ENCODE measurements around the gene ENPP5. TPM values are rescaled to one million over a fixed set of nuclear protein-coding genes. Genes with fewer than 3 reads are reported as not detected.

ENPP5 gene
- total and polyA plus RNA-seq, 2 donors (not counting 1 experiment from before 2014, with no cell fraction given) = 1.4 to 2.5 TPM

DNA sequence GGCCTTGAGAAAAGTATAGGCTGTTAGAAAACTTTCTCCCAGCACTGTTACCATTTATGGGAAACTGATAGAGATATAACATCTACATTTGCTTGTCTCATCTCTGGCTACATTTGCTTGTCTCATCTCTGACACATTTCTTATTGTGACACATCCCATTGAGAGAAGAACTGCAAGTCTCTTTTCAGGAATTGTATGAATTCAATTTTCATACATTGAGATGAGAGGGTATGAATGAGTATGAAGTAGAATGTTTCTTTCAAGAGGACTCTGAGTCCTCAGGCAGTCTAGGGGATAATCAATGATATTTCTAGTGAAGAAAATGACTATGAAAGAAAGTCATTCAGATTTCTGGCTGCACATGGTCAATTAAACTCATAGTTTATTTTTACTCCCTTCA, 37.5 kb upstream of the ENPP5 start:
- no peak overlapping the region for H3K4me3 ChIP-seq (replicated peaks in 1 of 4; ENCODE audit: control extremely low read depth in 1 of 4, insufficient read depth in 1 of 4, low read depth in 3 of 4, low read length in 4 of 4)
- no peaks in the 10 kb centered on the region for H3K36me3 ChIP-seq (ENCODE audit: control insufficient read depth, insufficient read depth, low read length)
- H2AFZ ChIP-seq (ENCODE audit: low read length) = no peak overlapping the region
- no peak overlapping the region for H3K4me2 ChIP-seq (ENCODE audit: extremely low read depth, insufficient read depth, low read length)
- TF ChIP-seq, protein P1, sequence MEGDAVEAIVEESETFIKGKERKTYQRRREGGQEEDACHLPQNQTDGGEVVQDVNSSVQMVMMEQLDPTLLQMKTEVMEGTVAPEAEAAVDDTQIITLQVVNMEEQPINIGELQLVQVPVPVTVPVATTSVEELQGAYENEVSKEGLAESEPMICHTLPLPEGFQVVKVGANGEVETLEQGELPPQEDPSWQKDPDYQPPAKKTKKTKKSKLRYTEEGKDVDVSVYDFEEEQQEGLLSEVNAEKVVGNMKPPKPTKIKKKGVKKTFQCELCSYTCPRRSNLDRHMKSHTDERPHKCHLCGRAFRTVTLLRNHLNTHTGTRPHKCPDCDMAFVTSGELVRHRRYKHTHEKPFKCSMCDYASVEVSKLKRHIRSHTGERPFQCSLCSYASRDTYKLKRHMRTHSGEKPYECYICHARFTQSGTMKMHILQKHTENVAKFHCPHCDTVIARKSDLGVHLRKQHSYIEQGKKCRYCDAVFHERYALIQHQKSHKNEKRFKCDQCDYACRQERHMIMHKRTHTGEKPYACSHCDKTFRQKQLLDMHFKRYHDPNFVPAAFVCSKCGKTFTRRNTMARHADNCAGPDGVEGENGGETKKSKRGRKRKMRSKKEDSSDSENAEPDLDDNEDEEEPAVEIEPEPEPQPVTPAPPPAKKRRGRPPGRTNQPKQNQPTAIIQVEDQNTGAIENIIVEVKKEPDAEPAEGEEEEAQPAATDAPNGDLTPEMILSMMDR (conservative IDR thresholded peaks at IDR 0.05 in 1 of 2, IDR thresholded peaks at IDR 0.05 in 1 of 2; ENCODE audit: low read depth in 1 of 2, low read length in 2 of 2) = no peak
- no peak for TF ChIP-seq EZH2 (IDR thresholded peaks at IDR 0.05; ENCODE audit: low read length, missing control alignments)
- no peaks in the 10 kb centered on the region for H3K79me2 ChIP-seq (ENCODE audit: control insufficient read depth, insufficient read depth, low read length)
- no peaks in the 10 kb centered on the region for H3K4me1 ChIP-seq (ENCODE audit: control insufficient read depth, extremely low read depth, insufficient read depth, low read length)
- DNase-seq (ENCODE audit: low read depth in 2 of 2) = no peak
- no peaks in the 10 kb centered on the region for H3K9me3 ChIP-seq (ENCODE audit: control insufficient read depth, insufficient read depth, low read depth, low read length)
- no peaks in the 10 kb centered on the region for H4K20me1 ChIP-seq (ENCODE audit: control insufficient read depth, extremely low read depth, insufficient read depth, low read length)
- H3K27me3 ChIP-seq (ENCODE audit: control insufficient read depth, insufficient read depth, low read length) = no peaks in the 10 kb centered on the region
- H3K9ac ChIP-seq (ENCODE audit: insufficient read depth, low read length) = no peak overlapping the region
- H3K27ac ChIP-seq (ENCODE audit: insufficient read depth, low read length) = no peak overlapping the region

DNA sequence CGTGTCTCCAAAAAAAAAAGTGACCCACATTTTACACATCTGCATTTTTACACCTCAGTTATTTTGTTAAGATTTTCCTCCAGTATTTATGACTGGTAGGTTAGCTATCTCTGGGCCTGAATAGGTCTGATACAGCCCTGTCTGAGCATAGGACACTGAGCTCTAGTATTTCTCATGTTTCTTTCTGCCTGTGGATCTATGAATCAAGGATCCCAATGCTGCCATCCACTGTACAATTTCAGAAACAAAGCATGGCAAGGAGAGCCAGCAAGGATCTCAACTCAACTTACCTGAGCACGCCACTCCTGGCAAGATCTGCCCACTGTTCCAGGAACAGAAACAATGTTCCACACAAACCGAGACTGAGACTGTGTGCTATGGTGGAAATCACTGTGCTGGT, 36.4 kb upstream of the ENPP5 start:
- H3K4me3 ChIP-seq (replicated peaks in 1 of 4; ENCODE audit: control extremely low read depth in 1 of 4, insufficient read depth in 1 of 4, low read depth in 3 of 4, low read length in 4 of 4) = no peak overlapping the region
- H4K20me1 ChIP-seq (ENCODE audit: control insufficient read depth, extremely low read depth, insufficient read depth, low read length) = no peaks in the 10 kb centered on the region
- H3K9ac ChIP-seq (ENCODE audit: insufficient read depth, low read length) = no peak overlapping the region
- H3K27ac ChIP-seq (ENCODE audit: insufficient read depth, low read length) = no peak overlapping the region
- H3K4me2 ChIP-seq (ENCODE audit: extremely low read depth, insufficient read depth, low read length) = no peak overlapping the region
- no peaks in the 10 kb centered on the region for H3K79me2 ChIP-seq (ENCODE audit: control insufficient read depth, insufficient read depth, low read length)
- no peak for TF ChIP-seq EZH2 (IDR thresholded peaks at IDR 0.05; ENCODE audit: low read length, missing control alignments)
- TF ChIP-seq, protein P1 (conservative IDR thresholded peaks at IDR 0.05 in 1 of 2, IDR thresholded peaks at IDR 0.05 in 1 of 2; ENCODE audit: low read depth in 1 of 2, low read length in 2 of 2) = no peak
- DNase-seq (ENCODE audit: low read depth in 2 of 2) = no peak
- H3K36me3 ChIP-seq (ENCODE audit: control insufficient read depth, insufficient read depth, low read length) = no peaks in the 10 kb centered on the region
- no peaks in the 10 kb centered on the region for H3K4me1 ChIP-seq (ENCODE audit: control insufficient read depth, extremely low read depth, insufficient read depth, low read length)
- H3K9me3 ChIP-seq (ENCODE audit: control insufficient read depth, insufficient read depth, low read depth, low read length) = no peaks in the 10 kb centered on the region
- no peak overlapping the region for H2AFZ ChIP-seq (ENCODE audit: low read length)
- no peaks in the 10 kb centered on the region for H3K27me3 ChIP-seq (ENCODE audit: control insufficient read depth, insufficient read depth, low read length)

DNA sequence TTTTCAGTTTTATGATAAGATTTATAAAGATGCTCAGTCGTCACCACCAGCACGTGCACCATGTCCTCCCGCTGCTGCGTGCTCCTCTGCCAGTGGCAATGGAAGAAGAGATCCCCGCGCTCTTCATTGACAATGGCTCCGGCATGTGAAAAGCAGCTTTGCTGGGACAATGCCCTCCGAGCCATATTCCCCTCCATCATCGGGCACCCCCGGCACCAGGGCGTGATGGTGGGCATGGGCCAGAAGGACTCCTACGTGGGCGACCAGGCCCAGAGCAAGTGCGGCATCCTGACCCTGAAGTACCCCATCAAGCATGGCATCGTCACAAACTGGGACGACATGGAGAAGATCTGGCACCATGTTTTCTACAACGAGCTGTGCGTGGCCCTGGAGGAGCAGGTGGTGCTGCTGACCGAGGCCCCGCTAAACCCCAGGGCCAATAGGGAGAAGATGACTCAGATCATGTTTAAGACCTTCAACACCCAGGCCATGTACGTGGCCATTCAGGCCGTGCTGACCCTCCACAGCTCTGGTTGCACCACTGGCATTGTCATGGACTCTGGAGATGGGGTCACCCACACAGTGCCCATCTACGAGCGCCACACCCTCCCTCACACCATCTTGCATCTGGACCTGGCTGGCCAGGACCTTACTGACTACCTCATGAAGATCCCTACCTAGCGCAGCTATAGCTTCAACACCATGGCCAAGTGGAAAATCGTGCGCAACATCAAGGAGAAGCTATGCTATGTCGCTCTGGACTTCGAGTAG, 34.3 kb upstream of the ENPP5 start:
- no peak for DNase-seq (ENCODE audit: low read depth in 2 of 2)
- Histone ChIP-seq H3K27ac (ENCODE audit: insufficient read depth, low read length) (no peak overlapping the region), H4K20me1 (ENCODE audit: control insufficient read depth, extremely low read depth, insufficient read depth, low read length) (no peaks in the 10 kb centered on the region), H3K4me2 (ENCODE audit: extremely low read depth, insufficient read depth, low read length) (no peak overlapping the region), H3K27me3 (ENCODE audit: control insufficient read depth, insufficient read depth, low read length) (no peaks in the 10 kb centered on the region), H3K9ac (ENCODE audit: insufficient read depth, low read length) (no peak overlapping the region), H3K4me3 (replicated peaks in 1 of 4; ENCODE audit: control extremely low read depth in 1 of 4, insufficient read depth in 1 of 4, low read depth in 3 of 4, low read length in 4 of 4) (no peak overlapping the region), H3K9me3 (ENCODE audit: control insufficient read depth, insufficient read depth, low read depth, low read length) (no peaks in the 10 kb centered on the region), H3K36me3 (ENCODE audit: control insufficient read depth, insufficient read depth, low read length) (no peaks in the 10 kb centered on the region), H3K4me1 (ENCODE audit: control insufficient read depth, extremely low read depth, insufficient read depth, low read length) (no peaks in the 10 kb centered on the region), H2AFZ (ENCODE audit: low read length) (no peak overlapping the region), H3K79me2 (ENCODE audit: control insufficient read depth, insufficient read depth, low read length) (no peaks in the 10 kb centered on the region)
- TF ChIP-seq EZH2 (IDR thresholded peaks at IDR 0.05; ENCODE audit: low read length, missing control alignments) = no peak
- TF ChIP-seq, protein P1 (conservative IDR thresholded peaks at IDR 0.05 in 1 of 2, IDR thresholded peaks at IDR 0.05 in 1 of 2; ENCODE audit: low read depth in 1 of 2, low read length in 2 of 2) = no peak

Data from fibroblast of lung (primary cell).